ENCODE measurements around the gene STARD3.

GRCh38 chr17:39599665-39600231, 37.2 kb upstream of the STARD3 start:
- TF ChIP-seq CTCF (IDR thresholded peaks at IDR 0.05): no peak
- TF ChIP-seq EP300 (IDR thresholded peaks at IDR 0.05): no peak
- no peak for TF ChIP-seq POLR2A (IDR thresholded peaks at IDR 0.05; ENCODE audit: low read depth)
- no peak for TF ChIP-seq POLR2AphosphoS5 (IDR thresholded peaks at IDR 0.05)

Measured in esophagus muscularis mucosa (tissue), 4 donors.